H1 (cell line): ENCODE results near the gene ACSF3. TPM values are rescaled to one million over a fixed set of nuclear protein-coding genes. Genes with fewer than 3 reads are reported as not detected.

Source experiments
- CTCF ChIA-PET: fragments of 300-600 bp; sonication (Branson Sonifier 250); formaldehyde crosslinking; loops from one replicate; lab custom pipeline; 2021; ENCODE audit not compliant: partially characterized antibody; lab: Charles Lee
- POLR2A ChIA-PET: fragments of 300-600 bp; sonication (Branson Sonifier 250); formaldehyde crosslinking; loops from one replicate; lab custom pipeline; 2021; ENCODE audit warnings: inconsistent platforms; ENCODE audit not compliant: partially characterized antibody; lab: Charles Lee
- DNase-seq, 2 experiments: peaks; one replicate each; pipeline versions ENCODE4 v3.0.0 to v3.0.0-alpha.2; 2010 to 2022; ENCODE audit warnings: low spot score in 2 of 2, low read depth in 1 of 2, mixed read lengths in 1 of 2
- FAIRE-seq: peaks from 2 replicates; lab custom pipeline; 2011; peaks lifted over from hg19 to GRCh38; lab: Jason Lieb, UNC
- H2AFZ ChIP-seq: 2 replicates; pipeline ENCODE4 v1.8.1; 2012; ENCODE audit warnings: low read length, inconsistent platforms
- H2AK5ac ChIP-seq: 2 replicates; pipeline ENCODE4 v1.6.1; 2013; ENCODE audit warnings: low read depth, low read length
- H2BK120ac ChIP-seq: replicated peaks from 2 replicates; pipeline ENCODE3; 2013; ENCODE audit warnings: low read depth, low read length, inconsistent platforms
- H2BK12ac ChIP-seq: 2 replicates; pipeline ENCODE4 v1.6.1; 2013; ENCODE audit warnings: low read depth, low read length
- H2BK15ac ChIP-seq: 2 replicates; pipeline ENCODE4 v1.6.1; 2013; ENCODE audit warnings: low read length
- H2BK20ac ChIP-seq: 2 replicates; pipeline ENCODE4 v1.6.1; 2013; ENCODE audit warnings: low read length
- H2BK5ac ChIP-seq: 2 replicates; pipeline ENCODE4 v1.6.1; 2013; ENCODE audit warnings: low read depth, low read length
- H3K14ac ChIP-seq: 2 replicates; pipeline ENCODE4 v1.6.1; 2013; ENCODE audit warnings: inconsistent platforms; ENCODE audit not compliant: insufficient read length
- H3K18ac ChIP-seq: 2 replicates; pipeline ENCODE4 v1.6.1; 2013; ENCODE audit warnings: low read length; ENCODE audit errors: extremely low read depth
- H3K23ac ChIP-seq: 2 replicates; pipeline ENCODE4 v1.6.1; 2013; ENCODE audit warnings: inconsistent platforms; ENCODE audit not compliant: insufficient read length
- H3K23me2 ChIP-seq: 2 replicates; pipeline ENCODE4 v1.6.1; 2013; ENCODE audit warnings: low read depth, low read length
- H3K27ac ChIP-seq: 2 replicates; pipeline ENCODE4 v1.6.1; 2011; ENCODE audit warnings: low read depth, low read length, inconsistent platforms
- H3K27me3 ChIP-seq, 4 experiments: replicated peaks in 1 of 4; 1 replicate in 1 of 4; 2 replicates in 3 of 4; pipeline versions ENCODE4 v1.6.1 to v1.8.1; 2011 to 2013; ENCODE audit warnings: low read length in 3 of 4, mild to moderate bottlenecking in 3 of 4, inconsistent platforms in 2 of 4, mixed read lengths in 2 of 4, moderate library complexity in 1 of 4; ENCODE audit not compliant: control insufficient read depth in 3 of 4, insufficient read depth in 3 of 4; ENCODE audit errors: extremely low read depth in 1 of 4
- H3K36me3 ChIP-seq, 4 experiments: 2 replicates each; pipeline versions ENCODE4 v1.6.1 to v1.8.1; 2011 to 2013; ENCODE audit warnings: mild to moderate bottlenecking in 4 of 4, low read length in 3 of 4, moderate library complexity in 2 of 4, control low read depth in 1 of 4, inconsistent platforms in 1 of 4; ENCODE audit not compliant: insufficient read depth in 4 of 4, control insufficient read depth in 2 of 4
- H3K4ac ChIP-seq: replicated peaks from 2 replicates; pipeline ENCODE3; 2013; ENCODE audit warnings: low read length, low read depth, mixed read lengths, inconsistent platforms; ENCODE audit not compliant: insufficient read length
- H3K4me1 ChIP-seq, 4 experiments: replicated peaks in 1 of 4; 1 replicate in 1 of 4; 2 replicates in 3 of 4; pipeline versions ENCODE4 v1.6.1 to v1.8.1; 2011 to 2013; ENCODE audit warnings: low read length in 3 of 4, inconsistent platforms in 2 of 4, mixed read lengths in 1 of 4; ENCODE audit not compliant: insufficient read depth in 4 of 4, control insufficient read depth in 3 of 4
- H3K4me2 ChIP-seq, 2 experiments: 2 replicates each; pipeline versions ENCODE4 v1.6.1 to v1.8.1; 2011 to 2013; ENCODE audit warnings: low read depth in 2 of 2, low read length in 2 of 2, control low read depth in 1 of 2, inconsistent platforms in 1 of 2, mild to moderate bottlenecking in 1 of 2; ENCODE audit not compliant: insufficient read depth in 1 of 2
- H3K4me3 ChIP-seq, 4 experiments: fragments of 200-600, 300-600 bp in 1 of 4; sonication (generic), shearing (Covaris generic), sonication (Bioruptor Twin) in 1 of 4; 2 replicates each; pipeline versions ENCODE4 v1.5.1 to v1.8.1; 2011 to 2016; ENCODE audit warnings: low read length in 4 of 4, low read depth in 3 of 4, control low read depth in 2 of 4, inconsistent platforms in 2 of 4, mild to moderate bottlenecking in 2 of 4, mixed read lengths in 1 of 4, moderate library complexity in 1 of 4; ENCODE audit not compliant: insufficient read depth in 2 of 4; ENCODE audit errors: extremely low read depth in 1 of 4
- H3K56ac ChIP-seq: replicated peaks from 2 replicates; pipeline ENCODE3; 2013; ENCODE audit warnings: low read depth, mild to moderate bottlenecking, mixed read lengths, low read length, inconsistent platforms; ENCODE audit not compliant: insufficient read length
- H3K79me1 ChIP-seq: 2 replicates; pipeline ENCODE4 v1.6.1; 2013; ENCODE audit warnings: low read depth, low read length, control low read depth
- H3K79me2 ChIP-seq, 2 experiments: 2 replicates each; pipeline versions ENCODE4 v1.6.1 to v1.8.1; 2012 to 2013; ENCODE audit warnings: low read length in 2 of 2, mild to moderate bottlenecking in 2 of 2, inconsistent platforms in 1 of 2; ENCODE audit not compliant: insufficient read depth in 2 of 2, control insufficient read depth in 1 of 2
- H3K9ac ChIP-seq, 4 experiments: replicated peaks in 1 of 4; 1 replicate in 1 of 4; 2 replicates in 3 of 4; pipeline versions ENCODE4 v1.6.1 to v1.8.1; 2011 to 2013; ENCODE audit warnings: low read depth in 3 of 4, low read length in 3 of 4, control low read depth in 2 of 4, mild to moderate bottlenecking in 2 of 4, moderate library complexity in 2 of 4, inconsistent platforms in 1 of 4; ENCODE audit errors: extremely low read depth in 1 of 4
- H3K9me3 ChIP-seq, 2 experiments: 2 replicates each; pipeline versions ENCODE4 v1.6.1 to v1.8.1; 2012 to 2013; ENCODE audit warnings: mild to moderate bottlenecking in 2 of 2, moderate library complexity in 2 of 2, control low read depth in 1 of 2, inconsistent platforms in 1 of 2, low read depth in 1 of 2, low read length in 1 of 2, mixed read lengths in 1 of 2; ENCODE audit not compliant: insufficient read depth in 2 of 2
- H4K20me1 ChIP-seq, 2 experiments: replicated peaks in 1 of 2; 2 replicates each; pipeline versions ENCODE3 to v1.8.1; 2011 to 2013; ENCODE audit warnings: inconsistent platforms in 2 of 2, low read length in 2 of 2, mild to moderate bottlenecking in 1 of 2; ENCODE audit not compliant: insufficient read depth in 2 of 2, control insufficient read depth in 1 of 2
- H4K5ac ChIP-seq: 2 replicates; pipeline ENCODE4 v1.6.1; 2013; ENCODE audit warnings: low read length, low read depth, mixed read lengths, inconsistent platforms; ENCODE audit not compliant: insufficient read length
- H4K8ac ChIP-seq: 2 replicates; pipeline ENCODE4 v1.8.0; 2013; ENCODE audit warnings: mild to moderate bottlenecking, moderate library complexity, low read length, inconsistent platforms; ENCODE audit not compliant: insufficient read depth; ENCODE audit errors: extremely low read depth
- H4K91ac ChIP-seq: replicated peaks from 2 replicates; pipeline ENCODE3; 2013; ENCODE audit warnings: low read length, mixed read lengths, inconsistent platforms; ENCODE audit not compliant: insufficient read length
- CEBPB ChIP-seq: IDR thresholded peaks from 2 replicates; pipeline ENCODE4 v1.6.1; 2012; ENCODE audit warnings: low read depth, low read length
- CHD1 ChIP-seq: IDR thresholded peaks from 2 replicates; pipeline ENCODE4 v1.6.1; 2012; ENCODE audit warnings: low read depth, low read length, improper control_type of control experiment
- CTBP2 ChIP-seq: IDR thresholded peaks from 2 replicates; pipeline ENCODE4 v1.7.0; 2011; ENCODE audit warnings: borderline replicate concordance, mild to moderate bottlenecking, moderate library complexity, mixed read lengths, low read length; ENCODE audit not compliant: insufficient read depth, insufficient read length
- EGR1 ChIP-seq: IDR thresholded peaks from 2 replicates; pipeline ENCODE4 v1.6.1; 2011; ENCODE audit warnings: low read depth, low read length, borderline replicate concordance
- GTF2F1 ChIP-seq: IDR thresholded peaks from 2 replicates; pipeline ENCODE4 v1.6.1; 2012; ENCODE audit warnings: low read depth, low read length, improper control_type of control experiment, borderline replicate concordance
- JUN ChIP-seq: IDR thresholded peaks from 2 replicates; pipeline ENCODE4 v1.6.1; 2011; ENCODE audit warnings: low read depth, mild to moderate bottlenecking, improper control_type of control experiment, low read length
- KDM4A ChIP-seq: IDR thresholded peaks from one replicate; pipeline ENCODE4 v1.7.1; 2012; ENCODE audit warnings: low read depth, mild to moderate bottlenecking, moderate library complexity, low read length, inconsistent platforms; ENCODE audit not compliant: severe bottlenecking
- RAD21 ChIP-seq, 2 experiments: IDR thresholded peaks in 1 of 2; conservative IDR thresholded peaks in 1 of 2; 2 replicates each; pipeline ENCODE4 v1.6.1; 2011; ENCODE audit warnings: low read depth in 2 of 2, low read length in 2 of 2, improper control_type of control experiment in 1 of 2, inconsistent platforms in 1 of 2, mild to moderate bottlenecking in 1 of 2, moderate library complexity in 1 of 2
- RFX5 ChIP-seq: IDR thresholded peaks from 2 replicates; pipeline ENCODE4 v1.6.1; 2011; ENCODE audit warnings: low read depth, low read length, improper control_type of control experiment, borderline replicate concordance
- SIN3A ChIP-seq, 2 experiments: IDR thresholded peaks in 1 of 2; conservative IDR thresholded peaks in 1 of 2; 2 replicates each; pipeline ENCODE4 v1.6.1; 2011 to 2012; ENCODE audit warnings: low read length in 2 of 2, improper control_type of control experiment in 1 of 2, low read depth in 1 of 2, mild to moderate bottlenecking in 1 of 2
- TCF12 ChIP-seq: IDR thresholded peaks from 2 replicates; pipeline ENCODE4 v1.6.1; 2011; ENCODE audit warnings: low read depth, mild to moderate bottlenecking, low read length
- USF2 ChIP-seq: IDR thresholded peaks from 2 replicates; pipeline ENCODE4 v1.6.1; 2011; ENCODE audit warnings: low read length, improper control_type of control experiment
- WGBS, 2 experiments: shearing (Covaris generic) in 1 of 2; methylation state at CpG; one replicate each; pipeline versions ENCODE4 v1.1.6 to v1.1.7; 2013 to 2015; ENCODE audit warnings: low lambda C conversion rate in 2 of 2, mixed read lengths in 2 of 2, inconsistent platforms in 1 of 2, low coverage in 1 of 2, missing lambda C conversion rate in 1 of 2; ENCODE audit not compliant: insufficient replicate concordance in 2 of 2, insufficient coverage in 1 of 2, insufficient read length in 1 of 2; ENCODE audit errors: extremely low coverage in 1 of 2, missing lambda C conversion rate in 1 of 2; 5-methylcytosine and 5-hydroxymethylcytosine counted together
- polyA plus RNA-seq, 7 experiments: library from polyadenylated mRNA; depleted of rRNA in 3 of 7; stranded (reverse) in 5 of 7; unstranded in 2 of 7; fragments of >200 nt in 5 of 7; fragments of 200-250 nt in 2 of 7; gene quantifications; 1 replicate in 5 of 7; 2 replicates in 1 of 7; 4 replicates in 1 of 7; pipeline versions ENCODE4 v1.2.1 to v1.2.3, GENCODE V29; 2011 to 2013; ENCODE audit warnings: missing spikeins in 2 of 7, mixed read lengths in 2 of 7
- total RNA-seq: library from RNA; stranded (reverse); fragmentation: NEBNext Ultra II Directional; extraction: Animal tissue kit (Norgen Biotek cat#: 25700); gene quantifications from 2 replicates; pipeline ENCODE4 v1.2.1, GENCODE V29; 2021

The ACSF3 gene
- total and polyA plus RNA-seq, 2 of the 8 experiments (the other 6 are each of a cell fraction or from before 2014, with no cell fraction given), result 15.6 to 22.9 TPM

GRCh38 chr16:89050868-89051311 is 42.8 kb upstream of the ACSF3 start:
- no peak overlapping the region for H3K56ac ChIP-seq
- H4K20me1 ChIP-seq, result peaks cover 0 to under 1% of the 10 kb centered on the region in 2 experiments
- H2AK5ac ChIP-seq, result no peak overlapping the region
- no peak overlapping the region for H3K4ac ChIP-seq
- no peak overlapping the region for H2BK120ac ChIP-seq
- WGBS, 2 experiments, result 89% methylated on average over 9 of the region's 23 CpGs; no CpG with 5 or more reads in 1 of the 2 experiments
- H3K36me3 ChIP-seq, result no peaks in the 10 kb centered on the region
- no peak overlapping the region for H2BK5ac ChIP-seq
- no peak overlapping the region for H3K27ac ChIP-seq
- ChIA-PET CTCF (interaction anchor here (0.6 to 1.4 kb wide), 2 partner anchors 116 to 346 kb away, joined by 3 read pairs; no protein-coding TSS in a partner anchor), POLR2A (interaction anchor here (0.5 to 1.3 kb wide), 2 partner anchors 10 to 140 kb away, joined by 3 read pairs; no protein-coding TSS in a partner anchor)
- no peak overlapping the region for H3K14ac ChIP-seq
- H2BK15ac ChIP-seq, result no peak overlapping the region
- no peak overlapping the region for H3K4me3 ChIP-seq
- no peak overlapping the region for H4K8ac ChIP-seq
- no peak overlapping the region for H3K4me2 ChIP-seq
- no peak overlapping the region for H2BK20ac ChIP-seq
- no peaks in the 10 kb centered on the region for H3K9me3 ChIP-seq
- no peak overlapping the region for H4K91ac ChIP-seq
- DNase-seq, result no peak
- FAIRE-seq, result no peak
- no peak overlapping the region for H4K5ac ChIP-seq
- H3K27me3 ChIP-seq, result no peaks in the 10 kb centered on the region
- H2BK12ac ChIP-seq, result no peak overlapping the region
- no peaks in the 10 kb centered on the region for H3K79me1 ChIP-seq
- H3K23ac ChIP-seq, result no peak overlapping the region
- no peak overlapping the region for H3K18ac ChIP-seq
- no peaks in the 10 kb centered on the region for H3K79me2 ChIP-seq
- H3K9ac ChIP-seq, result no peak overlapping the region
- H2AFZ ChIP-seq, result no peak overlapping the region
- peaks cover 1% of the 10 kb centered on the region; the same call in 1 of the 2 replicates for H3K23me2 ChIP-seq
- peaks cover 0 to 7% (median 3%) of the 10 kb centered on the region in 4 experiments; a peak in 3 of 7 replicates for H3K4me1 ChIP-seq
- TF ChIP-seq CHD1 (no peak), SIN3A (conservative IDR thresholded peaks at IDR 0.05 in 1 of 2, IDR thresholded peaks at IDR 0.05 in 1 of 2; ENCODE audit: low read depth in 1 of 2, low read length in 2 of 2) (no peak), KDM4A (no peak), CTBP2 (no peak), JUN (no peak), TCF12 (no peak), RFX5 (no peak), CEBPB (no peak), USF2 (no peak), RAD21 (IDR thresholded peaks at IDR 0.05 in 1 of 2, conservative IDR thresholded peaks at IDR 0.05 in 1 of 2; ENCODE audit: low read depth in 2 of 2, low read length in 2 of 2) (no peak), EGR1 (no peak), GTF2F1 (no peak)
